Astrocyte of the cerebellum (primary cell): Measurements from ENCODE around the gene FLRT1.

Experiments
- DNase-seq: peaks from one replicate; pipeline ENCODE4 v3.0.0-alpha.2; 2011; ENCODE audit warnings: low read depth
- H3K4me3 ChIP-seq: 2 replicates; pipeline ENCODE4 v1.5.1; 2011; ENCODE audit warnings: mild to moderate bottlenecking, low read depth, low read length, moderate library complexity
- in situ Hi-C: cut with HindIII; loops from 2 replicates; pipeline ENCODE4 v1.10.0; 2017; ENCODE audit warnings: low sequenced_read_pairs
- TF ChIP-seq, protein P1 (sequence below): IDR thresholded peaks from 2 replicates; pipeline ENCODE4 v1.5.1; 2012; ENCODE audit warnings: low read length, low read depth, moderate library complexity, mild to moderate bottlenecking; ENCODE audit errors: missing control alignments

Gene FLRT1

DNA sequence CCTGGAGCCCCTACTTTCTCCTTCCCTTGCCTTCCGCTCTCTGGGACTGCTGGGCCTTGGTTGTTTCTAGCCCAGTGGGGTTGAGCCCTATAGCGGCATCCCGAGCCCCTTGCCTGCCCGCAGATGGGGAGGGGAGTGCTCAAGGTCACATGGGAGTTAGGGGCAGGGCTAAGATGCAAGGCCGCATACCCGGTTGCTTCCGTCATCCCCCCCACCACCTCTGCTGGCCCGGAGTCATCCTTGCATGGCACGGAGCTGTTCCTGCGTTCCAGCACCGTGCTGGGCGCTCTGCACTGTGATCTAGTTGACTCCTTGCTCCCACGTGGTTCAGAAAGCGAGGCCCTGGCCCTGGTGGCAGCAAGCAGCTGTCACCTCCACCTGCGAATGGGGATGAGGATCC lies 18.0 kb downstream of the FLRT1 start:
- in situ Hi-C loops = loop anchor here (5.0 kb wide), 1 partner anchor 46 kb away; no protein-coding TSS in a partner anchor
- H3K4me3 ChIP-seq = no peak overlapping the region
- TF ChIP-seq, protein P1, sequence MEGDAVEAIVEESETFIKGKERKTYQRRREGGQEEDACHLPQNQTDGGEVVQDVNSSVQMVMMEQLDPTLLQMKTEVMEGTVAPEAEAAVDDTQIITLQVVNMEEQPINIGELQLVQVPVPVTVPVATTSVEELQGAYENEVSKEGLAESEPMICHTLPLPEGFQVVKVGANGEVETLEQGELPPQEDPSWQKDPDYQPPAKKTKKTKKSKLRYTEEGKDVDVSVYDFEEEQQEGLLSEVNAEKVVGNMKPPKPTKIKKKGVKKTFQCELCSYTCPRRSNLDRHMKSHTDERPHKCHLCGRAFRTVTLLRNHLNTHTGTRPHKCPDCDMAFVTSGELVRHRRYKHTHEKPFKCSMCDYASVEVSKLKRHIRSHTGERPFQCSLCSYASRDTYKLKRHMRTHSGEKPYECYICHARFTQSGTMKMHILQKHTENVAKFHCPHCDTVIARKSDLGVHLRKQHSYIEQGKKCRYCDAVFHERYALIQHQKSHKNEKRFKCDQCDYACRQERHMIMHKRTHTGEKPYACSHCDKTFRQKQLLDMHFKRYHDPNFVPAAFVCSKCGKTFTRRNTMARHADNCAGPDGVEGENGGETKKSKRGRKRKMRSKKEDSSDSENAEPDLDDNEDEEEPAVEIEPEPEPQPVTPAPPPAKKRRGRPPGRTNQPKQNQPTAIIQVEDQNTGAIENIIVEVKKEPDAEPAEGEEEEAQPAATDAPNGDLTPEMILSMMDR = no peak
- DNase-seq = no peak

DNA sequence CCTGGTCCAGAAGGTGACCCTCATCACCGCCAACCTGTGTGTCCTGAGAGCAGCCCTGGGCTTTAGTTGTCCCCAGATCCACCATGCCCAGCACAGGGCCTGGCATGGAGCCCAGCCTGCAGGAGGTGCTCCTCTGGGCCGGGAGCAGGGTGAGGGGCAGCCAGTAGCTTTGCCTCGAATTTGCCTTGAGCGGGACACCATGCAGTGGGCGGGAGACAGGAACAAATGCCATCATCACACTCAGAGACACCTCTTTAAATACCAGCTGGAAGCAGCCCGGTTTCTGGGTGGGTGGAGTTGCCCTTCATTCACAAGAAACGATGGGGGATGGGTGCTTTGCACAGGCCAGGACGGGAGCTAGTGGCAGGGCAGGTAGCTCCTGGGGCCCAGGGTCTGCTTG lies 19.3 kb downstream of the FLRT1 start:
- in situ Hi-C loops = no loop called here
- no peak overlapping the region for H3K4me3 ChIP-seq
- no peak for DNase-seq
- TF ChIP-seq, protein P1 = no peak

GRCh38 chr11:64056213-64056785 lies 20.6 kb downstream of the FLRT1 start:
- TF ChIP-seq, protein P1 = no peak
- no peak overlapping the region for H3K4me3 ChIP-seq
- in situ Hi-C loops = no loop called here
- DNase-seq = no peak

GRCh38 chr11:64056861-64057260 lies 21.1 kb downstream of the FLRT1 start:
- H3K4me3 ChIP-seq = no peak overlapping the region
- in situ Hi-C loops = no loop called here
- TF ChIP-seq, protein P1 = no peak
- DNase-seq = no peak

- in situ Hi-C loops = no loop called here
- no peak for DNase-seq
- TF ChIP-seq, protein P1 = no peak
- no peak overlapping the region for H3K4me3 ChIP-seq
These were observed 22.2 kb downstream of the FLRT1 start for GRCh38 chr11:64057890-64058289.

- no peak overlapping the region for H3K4me3 ChIP-seq
- in situ Hi-C loops = no loop called here
- TF ChIP-seq, protein P1 = no peak
- no peak for DNase-seq
These were observed 22.8 kb downstream of the FLRT1 start for GRCh38 chr11:64058494-64058893.
